ENCODE results near the gene MED29.

MED29 gene

GRCh38 chr19:39432677-39433025, 41.5 kb downstream of the MED29 start:
- no peak for DNase-seq (ENCODE audit: low spot score)

- no peak for DNase-seq (ENCODE audit: low spot score)
These were observed 42.4 kb downstream of the MED29 start for GRCh38 chr19:39433480-39434079.

- DNase-seq (ENCODE audit: low spot score), result no peak
These were observed 43.2 kb downstream of the MED29 start for GRCh38 chr19:39434123-39435076.

- DNase-seq (ENCODE audit: low spot score), result peak; percentile 86
These were observed 44.5 kb downstream of the MED29 start, which contains the start of gene RPS16 for GRCh38 chr19:39435499-39436349. Gene RPS16, minus strand, starts transcription at chr19:39435949. Its CDS starts 54 bp downstream, at chr19:39435895.

GRCh38 chr19:39436350-39436716, 45.2 kb downstream of the MED29 start:
- no peak for DNase-seq (ENCODE audit: low spot score)

- no peak for DNase-seq (ENCODE audit: low spot score)
These were observed 47.2 kb downstream of the MED29 start for GRCh38 chr19:39438270-39438934.

GRCh38 chr19:39444598-39445195, 53.5 kb downstream of the MED29 start:
- no peak for DNase-seq (ENCODE audit: low spot score)

- peak; percentile 97 for DNase-seq (ENCODE audit: low spot score)
These were observed 54.3 kb downstream of the MED29 start, which contains the start of gene SUPT5H for GRCh38 chr19:39445196-39446111. Gene SUPT5H, plus strand, starts transcription at chr19:39445582. Its CDS starts 309 bp downstream, at chr19:39445891.

- DNase-seq (ENCODE audit: low spot score), result no peak
These were observed 55.3 kb downstream of the MED29 start for GRCh38 chr19:39446365-39447084.

GRCh38 chr19:39448271-39448670, 57.1 kb downstream of the MED29 start:
- no peak for DNase-seq (ENCODE audit: low spot score)

- no peak for DNase-seq (ENCODE audit: low spot score)
These were observed 58.1 kb downstream of the MED29 start for GRCh38 chr19:39449116-39449797.
